NCI-H1417 treated with DMSO at 0.1 percent for 48 hours (cell line): Measurements from ENCODE around the gene CCR7.

Experiments
- DNase-seq: peaks from one replicate; lab custom pipeline; 2025; lab: John Stamatoyannopoulos, UW

The CCR7 gene

DNA sequence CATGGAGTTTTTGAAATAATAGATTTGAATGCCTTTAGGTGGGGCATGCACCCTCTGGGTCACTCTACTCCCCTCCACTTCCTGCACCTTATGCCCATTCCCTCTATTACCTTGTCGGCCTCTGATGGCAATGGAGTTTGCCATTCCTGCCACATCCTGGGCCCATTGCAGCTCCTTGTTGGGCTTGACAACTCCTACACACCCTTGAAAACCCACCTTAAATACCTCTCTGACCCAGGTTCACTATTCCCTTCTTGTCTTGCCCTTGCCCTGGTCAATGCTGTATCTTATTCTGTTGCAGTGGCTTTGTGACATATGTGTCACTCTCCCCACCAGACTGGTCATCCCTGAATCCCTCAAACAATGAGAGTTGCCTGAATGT, 2.4 kb downstream of the CCR7 start:
- no peak for DNase-seq

DNA sequence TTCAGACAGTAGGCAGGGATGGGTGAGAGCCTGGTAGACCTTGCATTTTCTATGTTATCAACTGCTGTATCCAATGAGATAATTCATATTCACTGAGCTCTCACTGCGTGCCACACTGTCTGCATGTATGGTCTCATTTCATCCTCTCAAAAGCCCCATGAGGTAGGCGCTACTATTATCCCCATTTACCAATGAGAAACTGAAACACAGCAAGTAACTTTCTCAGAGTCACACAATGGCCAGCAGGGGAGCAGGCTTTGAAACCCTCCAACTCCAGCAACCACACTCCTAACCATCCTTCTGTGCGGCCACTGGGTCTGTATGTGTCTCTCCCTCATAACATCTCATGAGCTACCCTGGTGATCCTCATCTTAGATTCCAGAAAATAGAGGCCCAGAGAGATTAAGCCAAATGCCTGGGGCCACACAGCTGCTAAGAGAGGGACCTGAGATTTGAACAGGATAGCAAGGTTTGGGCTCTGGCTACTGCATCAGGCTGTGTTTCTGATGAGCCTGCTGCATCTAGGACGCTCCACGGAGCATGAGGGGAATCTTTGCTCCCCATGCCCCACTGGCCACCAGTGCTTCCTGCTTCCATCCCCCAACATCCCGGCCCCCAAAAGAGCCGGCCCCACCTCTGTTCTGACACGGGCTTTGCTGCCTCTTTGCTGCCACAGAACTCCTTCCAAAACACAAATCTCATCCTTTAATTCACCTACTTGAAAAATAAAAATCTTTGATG, 3.2 kb downstream of the CCR7 start:
- no peak for DNase-seq

DNA sequence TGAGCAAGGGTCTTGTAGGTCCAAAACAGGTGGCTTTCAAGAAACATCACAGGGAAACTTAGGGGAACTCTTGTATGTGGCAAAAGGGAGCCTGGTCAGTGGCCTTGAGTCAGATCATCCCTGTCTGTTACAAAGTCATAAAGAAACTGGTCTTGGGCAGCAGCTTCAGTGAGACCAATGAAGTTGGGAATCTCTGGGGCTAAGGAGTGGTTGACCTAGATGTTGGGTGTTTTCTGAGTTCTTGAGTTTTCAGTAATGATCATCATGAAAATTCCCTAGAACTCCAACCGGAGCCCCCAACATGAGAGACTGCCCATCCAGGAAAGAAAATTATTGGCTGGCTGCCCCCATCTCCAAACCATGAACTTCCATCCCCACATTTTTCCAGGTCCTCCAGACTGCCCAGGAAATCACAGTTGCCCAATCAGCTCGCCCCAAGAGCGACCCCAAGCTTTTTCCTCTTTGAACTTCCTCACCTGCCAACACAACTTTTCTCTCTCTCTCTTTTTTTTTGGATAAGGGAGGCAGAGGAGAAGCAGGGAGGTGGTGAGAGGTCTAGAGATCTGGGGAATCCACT, 3.9 kb downstream of the CCR7 start:
- no peak for DNase-seq

DNA sequence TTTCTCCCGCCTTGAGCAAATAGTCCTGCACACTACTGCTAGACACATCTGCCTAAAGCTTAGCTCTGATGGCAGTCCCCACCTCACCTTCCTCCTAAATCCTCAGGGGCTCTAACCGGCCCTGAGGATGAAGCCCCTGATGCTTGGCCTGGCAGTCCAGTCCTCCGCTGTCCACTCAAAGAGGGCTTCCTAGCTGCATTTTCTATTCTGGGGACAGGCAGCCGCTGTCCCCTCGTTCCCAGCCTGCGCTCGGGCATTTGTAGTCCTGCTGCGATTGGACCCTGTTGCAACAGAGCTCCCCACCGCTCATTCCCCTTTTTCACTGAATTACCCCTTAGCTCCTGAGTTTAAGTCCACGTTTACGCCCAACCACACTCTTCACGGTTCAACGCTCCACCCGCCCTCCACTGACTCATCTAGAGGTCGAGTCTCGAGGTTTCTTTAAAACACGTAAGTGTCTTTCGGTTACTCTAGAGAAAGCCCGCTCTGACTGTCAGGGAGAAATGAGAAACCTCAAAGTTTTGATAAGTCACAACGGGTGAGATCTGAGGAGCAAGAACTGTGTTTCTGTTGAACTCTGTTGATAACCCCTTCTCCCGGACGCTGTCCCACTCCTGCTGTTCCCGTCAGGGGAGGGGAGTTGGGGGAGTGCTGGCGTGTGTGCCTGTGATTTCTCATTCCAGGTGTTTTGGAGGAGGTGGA, 4.5 kb downstream of the CCR7 start:
- no peak for DNase-seq

DNA sequence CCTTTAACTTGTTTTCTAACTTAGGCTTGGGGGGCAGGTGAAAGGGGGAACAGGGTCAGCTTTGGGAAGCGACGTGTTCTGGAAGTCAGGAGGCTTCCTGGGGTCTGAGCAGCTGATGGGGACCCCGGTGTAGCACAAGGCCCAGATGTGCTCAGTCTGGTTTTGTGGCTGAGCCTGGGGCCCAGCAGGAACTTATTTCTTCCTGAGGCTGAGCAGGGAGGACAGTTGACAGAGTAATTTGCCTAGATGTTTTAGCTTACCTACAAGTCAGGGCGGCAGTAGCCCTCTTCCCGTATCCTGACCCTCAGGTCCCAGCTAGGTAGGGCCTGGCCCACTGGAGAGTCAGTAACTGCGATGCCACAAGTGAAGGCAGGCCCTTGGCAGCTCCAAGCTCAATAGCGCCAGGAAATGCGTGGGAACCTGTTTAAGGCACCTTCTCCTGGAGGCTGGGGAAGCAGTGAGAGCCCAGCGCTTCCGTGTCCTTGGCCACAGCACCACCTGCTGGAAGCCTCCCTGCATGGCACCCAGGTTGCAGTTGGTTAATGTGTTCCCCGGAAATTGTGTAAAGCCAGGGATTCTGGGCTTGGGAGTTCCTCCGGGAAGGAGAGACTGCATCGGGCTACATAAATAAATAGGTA, 5.2 kb downstream of the CCR7 start:
- peak; percentile 60 for DNase-seq

DNA sequence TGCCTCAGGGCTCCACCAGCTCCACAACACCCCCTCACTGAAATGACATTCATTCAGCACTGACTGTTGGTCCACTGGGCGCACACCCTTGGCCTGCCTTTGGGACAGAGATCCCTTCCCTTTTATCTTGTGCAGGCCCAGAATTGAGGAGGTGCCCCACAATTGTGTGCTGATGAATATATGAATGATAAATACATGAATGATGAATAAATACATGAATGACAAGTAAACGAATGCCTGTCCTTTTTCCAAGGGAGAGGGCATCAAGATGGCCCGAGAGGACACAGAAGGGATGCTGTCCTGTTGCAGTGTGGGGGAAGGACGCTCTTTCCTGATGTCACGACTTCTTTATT, 5.7 kb downstream of the CCR7 start:
- no peak for DNase-seq

DNA sequence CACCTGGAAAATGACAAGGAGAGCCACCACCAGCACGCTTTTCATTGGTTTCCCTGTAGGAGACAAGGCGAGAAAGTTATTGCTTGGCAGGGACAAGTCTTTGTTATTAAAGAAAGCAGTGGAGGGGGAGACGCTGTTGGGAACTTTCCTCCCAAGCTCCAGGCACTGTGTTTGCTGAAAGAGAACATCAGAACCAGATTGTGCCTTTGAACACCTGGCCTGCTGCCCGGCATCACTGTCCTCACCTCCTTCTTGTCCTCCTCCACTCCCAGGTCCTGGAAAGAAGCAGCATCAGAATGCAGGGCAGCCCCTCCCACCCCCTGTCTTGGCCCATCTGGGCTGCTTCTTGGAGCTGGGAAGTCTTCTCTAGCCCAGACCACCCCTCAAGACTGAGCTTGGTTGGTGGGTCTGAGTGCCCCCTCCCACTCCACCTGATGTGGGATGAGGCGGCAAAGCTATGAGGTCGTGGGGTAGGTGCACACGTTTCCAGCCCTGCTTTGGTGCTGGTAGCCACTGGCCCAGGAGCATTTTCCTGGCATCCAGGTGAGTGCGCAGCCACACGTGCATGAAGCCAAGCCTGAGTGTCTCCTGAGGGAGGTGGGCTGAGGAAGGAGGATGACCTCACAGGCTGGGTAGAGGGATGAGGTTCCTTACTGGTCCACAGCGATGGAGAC, 6.2 kb downstream of the CCR7 start:
- no peak for DNase-seq

DNA sequence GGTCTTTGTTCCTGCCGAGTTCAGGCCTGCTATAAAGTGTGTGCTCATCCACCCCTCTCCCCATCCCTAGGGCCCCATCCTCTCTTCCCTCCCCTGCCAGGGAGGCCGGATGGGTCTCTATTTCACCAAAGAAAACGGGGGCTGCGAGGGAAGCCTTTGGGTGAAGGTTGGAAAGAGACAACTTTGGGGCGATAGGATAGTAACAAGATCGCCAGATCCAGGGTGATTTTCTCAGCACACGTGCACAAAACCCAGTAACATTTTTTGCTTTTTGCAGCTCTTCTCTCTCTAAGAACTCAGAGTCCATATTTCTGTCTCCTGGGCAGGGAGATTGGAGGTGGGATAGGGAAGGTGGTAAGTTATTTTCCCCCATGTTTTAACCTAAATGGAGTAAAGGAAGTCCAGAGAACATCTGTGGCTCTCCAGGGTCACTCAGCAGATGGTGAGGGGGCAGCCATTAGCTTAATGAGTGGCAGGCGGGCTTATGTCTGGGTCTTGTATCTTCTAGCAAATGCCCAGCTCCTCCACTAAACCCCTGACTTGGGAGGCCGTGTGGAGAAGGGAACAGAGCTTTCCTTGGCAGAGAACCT, 6.9 kb downstream of the CCR7 start:
- no peak for DNase-seq

DNA sequence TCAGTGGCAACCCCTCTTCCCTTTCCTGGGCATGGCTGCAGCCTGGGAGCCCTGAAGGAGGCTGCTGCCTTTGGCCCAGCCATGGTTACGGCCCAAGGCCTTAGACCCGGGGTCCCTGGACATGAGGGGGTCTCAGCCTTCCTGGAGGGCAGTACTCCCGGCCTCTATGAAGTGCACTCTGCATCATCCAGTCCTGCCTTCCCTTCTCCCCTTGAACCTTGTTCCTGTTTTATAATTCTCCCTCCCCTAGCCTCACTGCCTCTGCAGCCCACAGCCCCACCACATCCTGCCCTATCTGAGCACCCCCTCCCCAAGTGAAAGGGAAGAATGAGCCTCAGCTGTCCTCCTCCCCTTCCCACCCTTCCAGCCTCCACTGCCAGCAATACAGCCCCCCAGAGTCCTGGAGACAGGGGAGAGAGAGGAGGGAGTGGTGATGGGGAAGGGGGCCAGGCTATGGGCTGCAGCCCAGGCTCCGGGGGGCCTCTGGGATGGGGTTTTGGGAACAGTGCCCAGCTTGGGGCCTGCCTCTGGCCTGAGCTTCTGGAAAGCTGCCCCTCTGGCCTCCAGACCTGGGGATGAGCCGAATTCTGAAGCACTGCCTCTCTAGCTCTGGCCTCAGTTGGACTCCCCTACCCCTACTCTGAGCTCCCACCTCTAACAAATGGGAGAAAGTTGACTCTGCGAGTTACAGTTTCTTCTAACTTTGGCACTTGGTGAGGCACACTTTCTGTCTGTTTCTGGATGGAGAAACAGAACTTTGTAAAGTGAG, 7.6 kb downstream of the CCR7 start:
- no peak for DNase-seq

DNA sequence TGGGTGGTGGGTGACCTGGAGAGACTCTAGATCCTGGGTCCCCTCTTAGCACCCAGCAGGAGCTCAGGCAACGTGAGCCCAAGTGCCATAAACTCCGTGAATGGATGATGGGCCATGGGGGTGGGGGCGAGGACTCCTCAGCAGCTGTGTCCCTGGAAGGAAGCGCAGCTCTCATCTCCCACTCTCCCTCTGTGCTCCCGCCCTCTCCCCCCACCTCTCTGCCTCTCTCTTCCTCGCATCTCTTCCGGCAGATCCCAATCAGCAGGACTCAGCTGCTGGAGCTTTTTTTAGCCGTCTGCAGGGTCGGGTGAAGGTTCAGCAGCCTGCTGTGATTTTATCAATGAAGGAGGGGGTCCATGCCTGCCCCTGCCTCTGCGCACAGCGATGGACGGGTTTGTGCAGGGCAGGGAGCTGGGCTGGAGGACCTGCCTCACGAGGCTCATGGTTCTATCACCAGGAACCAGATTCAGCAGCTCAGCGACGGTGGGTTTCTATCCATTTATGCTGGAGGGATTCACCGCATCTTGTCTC, 8.3 kb downstream of the CCR7 start:
- no peak for DNase-seq

DNA sequence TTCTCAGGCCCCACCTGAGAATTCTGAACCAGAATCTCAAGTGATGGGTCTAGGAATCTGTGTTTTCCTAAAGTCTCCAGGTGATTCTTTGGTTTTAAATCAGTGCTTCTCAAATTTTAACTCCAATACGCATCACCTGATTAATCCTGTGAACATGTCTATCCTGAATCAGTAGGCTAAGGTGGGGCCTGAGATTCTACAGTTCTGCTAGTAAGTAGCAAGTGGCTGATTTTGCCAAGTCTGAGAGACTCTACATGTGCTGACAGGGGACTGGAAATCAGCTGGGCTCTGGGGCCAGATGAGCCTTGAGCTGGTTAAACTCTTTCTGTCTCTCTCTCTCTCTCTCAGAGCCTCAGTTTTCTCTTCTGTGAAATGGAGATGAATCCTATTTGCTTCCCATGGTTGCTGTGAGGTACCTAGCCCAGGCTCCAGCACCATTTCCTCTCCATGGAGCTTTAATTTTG, 9.0 kb downstream of the CCR7 start:
- DNase-seq = no peak

DNA sequence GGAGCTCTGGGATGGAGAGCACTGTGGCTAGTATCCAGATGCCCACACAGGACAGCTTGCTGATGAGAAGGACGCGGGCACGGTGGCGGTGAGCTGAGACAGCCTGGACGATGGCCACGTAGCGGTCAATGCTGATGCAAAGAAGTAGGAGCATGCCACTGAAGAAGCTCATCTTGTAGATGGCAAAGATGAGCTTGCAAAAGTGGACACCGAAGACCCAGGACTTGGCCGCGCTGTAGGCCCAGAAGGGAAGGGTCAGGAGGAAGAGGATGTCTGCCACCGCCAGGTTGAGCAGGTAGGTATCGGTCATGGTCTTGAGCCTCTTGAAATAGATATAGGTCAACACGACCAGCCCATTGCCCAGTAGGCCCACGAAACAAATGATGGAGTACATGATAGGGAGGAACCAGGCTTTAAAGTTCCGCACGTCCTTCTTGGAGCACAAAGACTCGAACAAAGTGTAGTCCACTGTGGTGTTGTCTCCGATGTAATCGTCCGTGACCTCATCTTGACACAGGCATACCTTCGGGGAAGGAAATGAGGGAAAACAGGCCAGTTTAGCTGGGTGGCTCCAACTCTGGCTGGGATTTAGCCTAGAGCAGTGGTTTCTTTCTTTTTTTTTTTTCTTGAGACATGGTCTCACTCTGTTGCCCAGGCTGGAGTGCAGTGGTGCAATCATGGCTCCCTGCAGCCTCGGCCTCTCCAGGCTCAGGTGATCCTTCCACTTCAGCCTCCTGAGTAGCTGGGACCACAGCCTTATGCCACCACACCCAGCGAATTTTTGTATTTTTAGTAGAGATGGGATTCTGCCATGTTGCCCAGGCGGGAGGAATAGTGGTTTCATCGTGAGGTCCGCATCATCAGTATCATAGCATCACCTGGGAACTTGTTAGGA, 9.7 kb downstream of the CCR7 start:
- no peak for DNase-seq

DNA sequence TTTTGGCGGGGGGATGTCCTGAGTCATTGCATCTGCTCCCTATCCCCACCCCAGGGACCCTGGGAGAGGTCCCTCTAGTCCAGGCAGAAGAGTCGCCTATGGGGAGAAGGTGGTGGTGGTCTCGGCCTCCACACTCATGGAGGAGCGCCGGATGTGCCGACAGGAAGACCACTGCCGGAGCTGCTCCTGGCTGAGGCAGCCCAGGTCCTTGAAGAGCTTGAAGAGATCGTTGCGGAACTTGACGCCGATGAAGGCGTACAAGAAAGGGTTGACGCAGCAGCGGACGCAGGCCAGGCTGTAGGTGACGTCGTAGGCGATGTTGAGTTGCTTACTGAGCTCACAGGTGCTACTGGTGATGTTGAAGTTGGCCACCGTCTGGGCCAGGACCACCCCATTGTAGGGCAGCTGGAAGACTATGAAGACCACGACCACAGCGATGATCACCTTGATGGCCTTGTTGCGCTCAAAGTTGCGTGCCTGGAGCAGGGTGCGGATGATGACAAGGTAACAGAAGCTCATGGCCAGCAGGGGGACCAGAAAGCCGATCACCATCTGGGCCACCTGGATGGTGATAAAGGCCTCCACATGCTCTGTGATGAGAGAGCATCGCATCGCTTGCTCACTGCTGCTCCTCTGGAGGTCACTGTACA, 10.5 kb downstream of the CCR7 start:
- DNase-seq = no peak

DNA sequence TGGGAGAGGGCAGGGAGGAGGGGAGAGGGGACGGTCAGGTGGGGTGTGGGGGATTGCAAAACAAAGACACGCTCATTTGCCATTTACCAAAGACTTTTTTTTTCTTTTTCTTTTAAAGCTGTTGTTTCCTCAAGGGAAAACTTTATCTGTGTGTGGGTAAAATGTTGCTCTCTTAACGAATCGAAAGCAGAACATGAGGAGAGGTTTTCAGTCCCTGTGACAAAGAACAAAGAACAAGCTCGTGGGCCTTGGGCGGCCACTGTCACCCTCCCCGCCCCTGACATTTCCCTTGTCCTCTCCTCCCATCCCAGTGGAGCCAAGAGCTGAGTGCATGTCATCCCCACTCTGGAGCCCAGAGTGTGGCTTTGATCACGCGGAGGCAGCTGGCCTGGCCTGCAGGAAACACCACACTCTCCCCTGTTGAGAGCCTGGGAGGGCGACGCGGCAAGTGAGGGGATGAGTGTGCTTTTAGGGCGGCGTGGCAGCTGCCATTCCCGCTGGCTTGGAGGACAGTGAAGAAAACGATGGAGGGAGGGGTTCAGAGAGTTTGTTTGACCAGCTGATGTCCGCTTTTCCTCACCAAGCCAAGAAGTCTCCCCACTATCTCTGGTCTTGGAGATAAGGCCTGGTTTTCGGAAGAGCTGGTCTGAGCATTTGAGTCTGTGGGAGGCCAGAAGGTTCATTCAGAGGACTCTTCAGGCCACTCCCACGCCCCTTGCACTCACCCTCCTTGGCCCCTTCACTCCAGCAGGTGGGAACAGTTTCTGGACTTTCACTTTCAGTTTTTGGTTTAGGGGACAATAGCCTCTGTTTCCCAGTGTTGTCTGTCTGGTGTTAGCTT, 11.4 kb downstream of the CCR7 start:
- no peak for DNase-seq

DNA sequence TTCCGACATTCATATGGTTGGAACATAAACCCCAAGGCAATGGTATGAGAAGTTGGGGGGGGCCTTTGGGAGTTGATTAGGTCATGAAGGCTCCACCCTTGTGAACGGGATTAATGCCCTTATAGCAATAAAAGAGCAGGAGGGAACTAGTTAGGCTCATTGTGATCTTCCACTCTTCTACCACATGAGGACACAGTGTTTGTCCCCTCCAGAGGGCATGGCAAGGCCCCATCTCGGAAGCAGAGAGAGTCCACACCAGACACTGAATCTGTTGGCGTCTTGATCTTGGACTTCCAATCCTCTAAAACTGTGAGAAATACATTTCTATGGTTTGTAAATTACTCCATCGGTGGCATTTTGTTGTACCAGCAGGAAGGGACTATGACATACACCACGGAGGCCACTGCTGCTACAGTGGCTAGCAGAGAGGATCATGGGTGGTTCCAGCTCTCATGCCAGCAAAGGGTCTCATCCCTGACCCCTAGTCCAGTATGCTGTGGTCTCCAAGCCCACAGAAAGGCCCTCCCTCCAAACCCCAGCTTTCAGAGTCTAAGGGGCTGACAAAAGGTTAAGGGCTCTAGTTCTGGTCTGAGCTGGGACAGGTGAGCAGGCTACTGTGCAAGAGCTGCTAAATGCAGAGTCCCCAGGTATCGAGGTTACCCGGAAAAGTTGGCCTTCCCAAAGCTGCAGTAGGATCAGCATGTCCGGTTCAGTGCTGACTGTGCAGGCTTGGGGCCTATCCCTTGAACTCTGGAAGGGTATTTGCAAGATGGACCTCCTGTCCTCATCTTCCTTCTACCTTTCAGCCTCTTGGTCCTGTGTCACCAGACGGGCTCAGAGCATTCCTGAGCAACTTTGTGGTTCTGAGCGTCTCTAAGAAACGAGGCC, 12.2 kb downstream of the CCR7 start:
- no peak for DNase-seq

DNA sequence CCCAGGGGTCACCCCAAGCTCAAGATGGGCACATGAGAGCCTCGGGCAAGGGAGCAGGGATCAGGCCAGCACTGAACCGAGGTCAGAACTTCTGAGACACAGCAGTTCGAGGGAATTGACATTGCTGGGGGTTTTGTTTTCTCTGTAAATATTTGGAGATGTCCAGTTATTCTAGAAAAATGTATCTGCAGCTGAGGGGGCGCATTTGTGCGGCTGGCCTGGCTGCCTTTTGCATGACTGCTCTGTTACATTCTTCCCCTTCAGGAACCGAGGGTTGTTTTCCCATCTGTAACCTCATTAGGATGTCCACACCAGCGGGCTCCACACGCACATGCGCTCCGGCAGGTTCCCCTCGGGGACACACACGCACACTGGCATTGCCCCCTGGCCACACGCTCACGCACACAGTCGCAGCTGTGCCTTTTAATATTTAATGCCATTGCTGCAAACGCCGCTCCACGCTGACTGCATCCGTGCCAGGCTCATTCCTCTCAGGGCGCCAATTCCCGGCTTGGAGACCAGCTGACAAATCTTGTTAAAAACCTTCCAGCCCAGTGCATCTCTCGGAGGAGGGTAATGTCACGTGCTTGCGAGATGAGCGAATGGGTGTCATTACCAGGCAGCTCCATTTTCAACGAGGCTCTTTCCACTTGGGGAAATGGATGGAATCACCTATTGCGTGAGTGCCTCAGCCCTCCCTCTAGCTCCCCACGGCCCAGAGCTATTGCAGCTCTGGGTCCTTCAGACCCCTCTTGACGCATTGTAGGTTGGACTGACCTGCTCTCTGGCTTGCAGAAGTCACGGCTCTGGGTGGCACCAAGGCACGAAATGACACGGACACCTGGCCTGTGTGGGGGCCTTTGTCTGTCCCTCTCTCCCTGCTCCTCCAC, 13.1 kb downstream of the CCR7 start:
- no peak for DNase-seq
